Measurements from ENCODE around the gene CARM1. TPM values are rescaled to one million over a fixed set of nuclear protein-coding genes. Genes with fewer than 3 reads are reported as not detected.
A peak's percentile ranks its signal among the peaks of the same experiment; 100 is the strongest.

CARM1 gene
- total RNA-seq, 1 donor from 2014 or later = 78.0 TPM

DNA sequence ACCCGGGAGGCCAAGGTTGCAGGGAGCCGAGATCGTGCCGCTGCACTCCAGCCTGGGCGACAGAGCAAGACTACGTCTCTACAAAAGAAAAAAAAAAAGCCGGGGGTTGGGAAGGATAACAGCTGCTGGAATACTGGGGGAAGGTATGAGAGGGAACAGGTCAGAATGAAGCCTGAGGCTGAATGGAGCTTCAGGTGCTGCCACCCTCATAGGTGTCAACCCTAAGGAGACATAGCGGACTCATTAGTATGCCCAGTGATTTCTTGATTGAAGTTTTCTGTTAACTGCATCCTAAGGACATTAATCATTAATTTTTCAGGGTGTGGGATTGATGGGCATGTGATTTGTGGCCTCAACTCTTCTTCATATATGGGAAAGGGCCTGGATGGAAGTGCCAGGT, 95.5 kb downstream of the CARM1 start:
- Mint-ChIP-seq H3K4me1 (peaks cover 32% of the 10 kb centered on the region), H3K27me3 (ENCODE audit: low read depth) (no peaks in the 10 kb centered on the region), H3K4me3 (no peak overlapping the region), H3K27ac (peak overlapping the region; percentile 69), H3K9me3 (no peaks in the 10 kb centered on the region), H3K36me3 (peaks cover 2% of the 10 kb centered on the region)
- DNase-seq (ENCODE audit: low spot score in 2 of 2, unreplicated experiment in 2 of 2) = no peak
- TF ChIP-seq, protein P1, sequence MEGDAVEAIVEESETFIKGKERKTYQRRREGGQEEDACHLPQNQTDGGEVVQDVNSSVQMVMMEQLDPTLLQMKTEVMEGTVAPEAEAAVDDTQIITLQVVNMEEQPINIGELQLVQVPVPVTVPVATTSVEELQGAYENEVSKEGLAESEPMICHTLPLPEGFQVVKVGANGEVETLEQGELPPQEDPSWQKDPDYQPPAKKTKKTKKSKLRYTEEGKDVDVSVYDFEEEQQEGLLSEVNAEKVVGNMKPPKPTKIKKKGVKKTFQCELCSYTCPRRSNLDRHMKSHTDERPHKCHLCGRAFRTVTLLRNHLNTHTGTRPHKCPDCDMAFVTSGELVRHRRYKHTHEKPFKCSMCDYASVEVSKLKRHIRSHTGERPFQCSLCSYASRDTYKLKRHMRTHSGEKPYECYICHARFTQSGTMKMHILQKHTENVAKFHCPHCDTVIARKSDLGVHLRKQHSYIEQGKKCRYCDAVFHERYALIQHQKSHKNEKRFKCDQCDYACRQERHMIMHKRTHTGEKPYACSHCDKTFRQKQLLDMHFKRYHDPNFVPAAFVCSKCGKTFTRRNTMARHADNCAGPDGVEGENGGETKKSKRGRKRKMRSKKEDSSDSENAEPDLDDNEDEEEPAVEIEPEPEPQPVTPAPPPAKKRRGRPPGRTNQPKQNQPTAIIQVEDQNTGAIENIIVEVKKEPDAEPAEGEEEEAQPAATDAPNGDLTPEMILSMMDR (IDR thresholded peaks at IDR 0.05; ENCODE audit: unreplicated experiment) = no peak

- Mint-ChIP-seq H3K9me3 (no peaks in the 10 kb centered on the region), H3K36me3 (peaks cover 5% of the 10 kb centered on the region), H3K27ac (peak overlapping the region; percentile 30), H3K4me3 (no peak overlapping the region), H3K27me3 (ENCODE audit: low read depth) (no peaks in the 10 kb centered on the region), H3K4me1 (peaks cover 19% of the 10 kb centered on the region)
- TF ChIP-seq, protein P1 (IDR thresholded peaks at IDR 0.05; ENCODE audit: unreplicated experiment) = no peak
- DNase-seq (ENCODE audit: low spot score in 2 of 2, unreplicated experiment in 2 of 2) = no peak
Observed at GRCh38 chr19:10968527-10969135, 97.3 kb downstream of the CARM1 start.

DNA sequence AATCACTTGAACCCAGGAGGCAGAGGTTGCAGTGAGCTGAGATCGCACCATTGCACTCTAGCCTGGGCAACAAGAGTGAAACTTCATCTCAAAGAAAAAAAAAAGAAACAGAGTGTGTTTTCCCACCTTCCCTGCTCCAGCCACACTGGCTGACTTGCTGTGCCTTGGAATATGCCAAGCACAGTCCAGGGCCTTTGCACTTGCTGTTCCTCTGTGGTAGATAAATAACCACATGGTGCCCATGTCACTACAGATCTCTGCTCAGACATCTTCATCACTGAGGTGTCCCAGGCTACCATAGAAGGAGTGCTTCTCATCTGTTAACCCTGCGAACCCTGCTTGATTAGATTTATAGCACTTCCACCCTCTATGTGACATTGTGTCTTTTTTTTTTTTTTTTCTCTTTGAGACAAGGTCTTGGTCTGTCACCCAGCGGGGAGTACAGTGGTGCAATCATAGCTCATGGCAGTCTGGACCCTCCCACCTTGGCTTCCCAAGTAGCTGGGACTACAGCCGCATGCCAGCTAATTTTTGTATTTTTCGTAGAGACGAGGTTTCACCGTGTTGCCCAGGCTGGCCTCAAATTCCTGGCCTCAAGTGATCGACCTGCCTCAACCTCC, 99.9 kb downstream of the CARM1 start:
- Mint-ChIP-seq H3K4me3 (no peak overlapping the region), H3K9me3 (no peaks in the 10 kb centered on the region), H3K27me3 (ENCODE audit: low read depth) (no peaks in the 10 kb centered on the region), H3K27ac (no peak overlapping the region), H3K36me3 (peaks cover 7% of the 10 kb centered on the region), H3K4me1 (peaks cover 24% of the 10 kb centered on the region)
- TF ChIP-seq, protein P1 (IDR thresholded peaks at IDR 0.05; ENCODE audit: unreplicated experiment) = no peak
- no peak for DNase-seq (ENCODE audit: low spot score in 2 of 2, unreplicated experiment in 2 of 2)

Small RNA genes lying within 50 kb of the gene (microRNA-seq; reads per million reads assigned to microRNA genes)
- gene MIR6793 = not detected

Other genes starting within 250 kb of the CARM1 start
- 340 to 349 TPM (median 342 TPM) in 3 replicates for gene SLC44A2, start 246.0 kb upstream of the CARM1 start, total RNA-seq
- 606 to 617 TPM (median 613 TPM) in 3 replicates for gene ILF3, start 217.2 kb upstream of the CARM1 start, total RNA-seq
- gene QTRT1, start 170.1 kb upstream of the CARM1 start, total RNA-seq = 57.9 to 66.6 TPM (median 62.5 TPM) in 3 replicates
- 126 to 128 TPM (median 128 TPM) in 3 replicates for gene DNM2, start 153.5 kb upstream of the CARM1 start, total RNA-seq
- 30.0 to 35.0 TPM (median 30.9 TPM) in 3 replicates for gene TMED1, start 35.3 kb upstream of the CARM1 start, total RNA-seq
- 2.0 to 2.5 TPM (median 2.3 TPM) in 3 replicates for gene C19orf38, start 23.1 kb upstream of the CARM1 start, total RNA-seq
- gene YIPF2, start 57.1 kb downstream of the CARM1 start, total RNA-seq = 62.8 to 66.2 TPM (median 64.4 TPM) in 3 replicates
- gene TIMM29, start 57.3 kb downstream of the CARM1 start, total RNA-seq = 25.5 to 31.5 TPM (median 26.8 TPM) in 3 replicates
- 251 to 274 TPM (median 259 TPM) in 3 replicates for gene SMARCA4, start 89.5 kb downstream of the CARM1 start, total RNA-seq
- gene LDLR, start 217.9 kb downstream of the CARM1 start, total RNA-seq = 89.5 to 99.2 TPM (median 95.1 TPM) in 3 replicates

All from mesothelial cell of epicardium (in vitro differentiated cells).